ENCODE measurements around the gene SPAG7. TPM values are rescaled to one million over a fixed set of nuclear protein-coding genes. Genes with fewer than 3 reads are reported as not detected.

Gene SPAG7
- total RNA-seq, 1 donor from 2014 or later, result 51.2 TPM

- DNase-seq (ENCODE audit: low read depth in 2 of 2), result peak; percentile 50 to 57
Measured at GRCh38 chr17:4950075-4950745, 17.4 kb downstream of the SPAG7 start.

DNA sequence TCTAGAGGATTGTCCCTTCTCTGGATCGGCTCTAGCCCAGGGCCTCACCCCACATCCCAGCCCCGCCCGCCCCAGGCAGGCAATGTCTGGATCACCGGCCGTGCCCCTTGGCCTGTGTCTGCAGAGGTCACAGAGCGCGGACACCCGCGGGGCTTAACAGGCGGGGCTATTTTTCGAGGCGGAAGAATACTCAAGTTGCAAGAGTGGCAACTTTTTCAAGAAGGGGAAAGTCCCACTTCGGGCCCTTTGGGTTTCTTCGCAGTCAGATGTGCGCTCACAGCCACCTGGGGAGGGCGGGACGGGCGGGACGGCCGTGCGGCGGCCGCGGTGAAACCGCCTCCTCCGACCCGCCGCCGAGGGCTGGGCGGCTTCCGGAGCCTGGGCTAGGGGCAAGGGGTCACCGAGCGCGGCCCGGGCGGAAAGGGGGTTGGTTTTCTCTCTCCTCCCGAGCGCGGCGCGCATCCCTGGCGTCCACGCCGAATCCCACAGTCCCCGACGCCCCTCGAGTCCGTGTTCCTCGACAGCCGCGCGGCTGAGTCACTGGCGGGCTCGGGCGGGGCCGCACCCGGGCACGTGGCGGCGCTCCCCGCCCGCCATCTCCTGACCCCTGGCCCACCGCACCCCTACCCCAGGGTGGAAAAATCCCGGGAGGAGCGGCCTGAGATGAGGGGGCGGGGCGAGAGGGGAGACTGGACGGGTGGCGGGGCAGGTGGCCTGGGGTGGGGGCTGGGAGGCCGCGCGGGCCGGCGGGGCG is 18.1 kb downstream of the SPAG7 start:
- peak; percentile 42 to 74 for DNase-seq (ENCODE audit: low read depth in 2 of 2)

GRCh38 chr17:4948931-4949320 is 18.7 kb downstream of the SPAG7 start:
- DNase-seq (ENCODE audit: low read depth in 2 of 2), result peak; percentile 89

GRCh38 chr17:4948166-4948930 is 19.3 kb downstream of the SPAG7 start, which contains the start of gene PFN1:
PFN1 (minus strand) TSS chr17:4948530; CDS start chr17:4948394, 136 bp downstream.
- DNase-seq (ENCODE audit: low read depth in 2 of 2), result peak; percentile 90 to 95

- DNase-seq (ENCODE audit: low read depth in 2 of 2), result peak; percentile 64 to 66
Measured at GRCh38 chr17:4947411-4948165, 20.0 kb downstream of the SPAG7 start.

DNA sequence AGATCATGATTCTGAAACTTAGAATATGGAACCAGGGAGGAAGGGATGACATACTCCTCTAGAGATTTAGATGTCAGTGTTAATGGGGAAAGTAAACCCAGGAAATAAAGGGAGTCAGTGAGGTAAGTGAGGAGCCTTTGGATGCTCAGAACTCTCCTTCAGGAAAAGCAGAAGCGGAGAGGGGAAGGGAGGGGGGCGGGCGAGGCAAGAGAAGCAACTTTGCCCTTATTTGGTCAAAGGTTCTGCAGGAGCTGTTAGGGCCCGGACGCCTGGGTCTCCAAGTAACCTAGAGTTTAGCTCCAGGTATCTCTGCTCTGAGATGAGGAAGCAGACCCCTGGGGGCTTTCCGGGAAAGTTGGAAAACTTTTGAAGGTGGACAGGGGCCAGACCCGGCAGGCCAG is 20.6 kb downstream of the SPAG7 start:
- DNase-seq (ENCODE audit: low read depth in 2 of 2), result peak in 1 of 2 donors; percentile 33

DNA sequence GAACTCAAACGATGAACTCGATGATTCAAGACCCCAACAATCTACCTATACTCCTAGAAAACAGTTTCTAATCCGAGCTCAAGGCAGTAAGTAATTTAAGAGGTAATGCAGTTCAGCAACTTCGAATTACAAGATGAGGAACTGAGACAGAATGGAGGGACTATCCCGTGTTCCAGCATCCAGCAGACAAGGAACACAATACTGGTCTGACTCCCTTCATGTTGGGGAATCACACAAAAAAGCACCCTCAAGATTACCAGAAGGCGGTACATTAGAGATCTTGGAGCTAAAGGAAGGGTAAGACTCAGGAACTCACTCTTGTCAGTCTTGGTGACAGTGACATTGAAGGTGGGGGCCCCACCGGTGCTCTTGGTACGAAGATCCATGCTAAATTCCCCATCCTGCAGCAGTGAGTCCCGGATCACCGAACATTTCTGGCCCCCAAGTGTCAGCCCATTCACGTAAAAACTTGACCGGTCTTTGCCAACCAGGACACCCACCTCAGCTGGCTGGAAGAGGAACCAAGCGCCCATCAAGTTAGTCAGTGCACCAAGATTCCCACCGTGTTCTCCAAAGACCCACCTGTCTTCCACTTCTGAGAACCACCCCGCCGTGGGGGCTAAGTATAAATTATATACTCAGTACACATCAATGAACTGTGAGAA is 21.2 kb downstream of the SPAG7 start:
- no peak for DNase-seq (ENCODE audit: low read depth in 2 of 2)

GRCh38 chr17:4945944-4946280 is 21.7 kb downstream of the SPAG7 start:
- DNase-seq (ENCODE audit: low read depth in 2 of 2), result no peak

- DNase-seq (ENCODE audit: low read depth in 2 of 2), result peak; percentile 66 to 90
Measured at GRCh38 chr17:4945176-4945943, 22.3 kb downstream of the SPAG7 start.

- no peak for DNase-seq (ENCODE audit: low read depth in 2 of 2)
Measured at GRCh38 chr17:4944554-4945175, 23.0 kb downstream of the SPAG7 start.

- no peak for DNase-seq (ENCODE audit: low read depth in 2 of 2)
Measured at GRCh38 chr17:4944163-4944553, 23.5 kb downstream of the SPAG7 start.

GRCh38 chr17:4942760-4943508 is 24.7 kb downstream of the SPAG7 start:
- peak in 1 of 2 donors; percentile 10 for DNase-seq (ENCODE audit: low read depth in 2 of 2)

- DNase-seq (ENCODE audit: low read depth in 2 of 2), result no peak
Measured at GRCh38 chr17:4941319-4941610, 26.4 kb downstream of the SPAG7 start.

- peak; percentile 15 to 35 for DNase-seq (ENCODE audit: low read depth in 2 of 2)
Measured at GRCh38 chr17:4940555-4941318, 26.9 kb downstream of the SPAG7 start.

DNA sequence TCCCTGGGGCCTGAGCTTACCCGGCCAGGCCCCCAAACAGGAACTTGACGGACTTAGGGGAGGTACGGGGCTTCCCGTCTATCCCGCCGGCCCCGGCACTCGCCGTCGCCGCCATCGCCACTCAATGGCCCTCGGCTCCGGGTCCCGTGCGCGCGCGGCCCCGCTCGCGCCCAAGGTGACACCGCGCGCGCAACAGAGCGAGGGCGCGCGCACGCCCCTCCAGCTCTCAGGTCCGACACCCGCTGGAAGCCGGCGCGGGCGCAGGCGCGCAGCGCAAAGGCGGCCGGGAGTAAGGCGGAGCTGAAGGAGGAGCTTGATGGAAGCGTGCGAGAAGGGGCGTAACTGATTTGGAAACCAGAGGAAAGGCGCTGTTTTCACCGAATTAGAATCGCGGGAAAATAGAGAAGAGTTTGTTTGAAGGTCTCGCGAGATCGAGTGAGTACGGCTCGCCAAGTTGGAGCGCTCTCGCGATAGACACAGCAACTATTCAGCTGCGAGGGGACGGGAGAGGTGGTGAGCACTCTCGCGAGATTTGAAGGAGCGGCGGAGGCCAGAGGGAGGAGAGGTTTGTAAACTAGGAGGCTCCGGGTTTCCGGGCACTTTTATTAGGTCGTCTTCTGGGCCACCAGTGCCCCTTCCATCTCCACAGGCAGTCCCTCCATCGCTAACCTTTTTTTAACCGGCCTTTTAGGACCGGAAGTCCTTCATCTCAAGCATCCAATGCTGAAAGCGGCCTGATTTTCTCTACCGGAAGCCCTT is 27.6 kb downstream of the SPAG7 start, which contains the start of the genes RNF167 and SLC25A11:
Gene RNF167 (plus strand): TSS at position 473 of the 759 bp plus-strand sequence. CDS start 642 bp downstream, outside the sequence.
Gene SLC25A11 (minus strand): TSS at position 251 of the 759 bp plus-strand sequence. CDS start 136 bp downstream, at position 115.
- peak; percentile 100 for DNase-seq (ENCODE audit: low read depth in 2 of 2)

GRCh38 chr17:4939546-4939795 is 28.1 kb downstream of the SPAG7 start:
- no peak for DNase-seq (ENCODE audit: low read depth in 2 of 2)

GRCh38 chr17:4938688-4939545 is 28.7 kb downstream of the SPAG7 start:
- peak; percentile 14 to 23 for DNase-seq (ENCODE audit: low read depth in 2 of 2)
